Stimulated activated CD8-positive, alpha-beta memory T cell treated with anti-CD3 and anti-CD28 coated beads, Interleukin-12 subunit alpha, Interleukin-12 subunit beta, amount 100 ng/mL, for 24 hours (primary cell): ENCODE measurements around the gene RNF150.
"Not testable (repeated sequence)": the region's sequence is repeated elsewhere in the genome, so short reads cannot be mapped to it uniquely, and the experiment has no call there.

Experiments
- DNase-seq: peaks from one replicate; pipeline ENCODE4 v3.0.0-alpha.2; 2020; ENCODE audit errors: extremely low read depth

The RNF150 gene

GRCh38 chr4:141133146-141133998 is at the start of gene RNF150:
Gene RNF150 (minus strand): TSS chr4:141133469.
- peak; percentile 1 for DNase-seq

GRCh38 chr4:141180991-141181761 is 47.9 kb upstream of the RNF150 start:
- no peak for DNase-seq

GRCh38 chr4:141179474-141180373 is 46.5 kb upstream of the RNF150 start:
- DNase-seq: no peak

GRCh38 chr4:141177171-141177570 is 43.9 kb upstream of the RNF150 start:
- no peak for DNase-seq

GRCh38 chr4:141174457-141174856 is 41.2 kb upstream of the RNF150 start:
- no peak for DNase-seq

GRCh38 chr4:141170671-141171070 is 37.4 kb upstream of the RNF150 start:
- no peak for DNase-seq

- no peak for DNase-seq
Measured at GRCh38 chr4:141169391-141169790, 36.1 kb upstream of the RNF150 start.

- DNase-seq: not testable (repeated sequence)
Measured at GRCh38 chr4:141165001-141165400, 31.7 kb upstream of the RNF150 start.

- DNase-seq: no peak
Measured at GRCh38 chr4:141159027-141159426, 25.8 kb upstream of the RNF150 start.

- no peak for DNase-seq
Measured at GRCh38 chr4:141158219-141158618, 24.9 kb upstream of the RNF150 start.

- no peak for DNase-seq
Measured at GRCh38 chr4:141155586-141155985, 22.3 kb upstream of the RNF150 start.

GRCh38 chr4:141154725-141155124 is 21.5 kb upstream of the RNF150 start:
- no peak for DNase-seq

GRCh38 chr4:141153751-141154510 is 20.7 kb upstream of the RNF150 start:
- no peak for DNase-seq

GRCh38 chr4:141144207-141144606 is 10.9 kb upstream of the RNF150 start:
- DNase-seq: no peak

- no peak for DNase-seq
Measured at GRCh38 chr4:141142423-141142822, 9.2 kb upstream of the RNF150 start.

- no peak for DNase-seq
Measured at GRCh38 chr4:141140391-141141200, 7.3 kb upstream of the RNF150 start.

- no peak for DNase-seq
Measured at GRCh38 chr4:141133999-141134995, 1.0 kb upstream of the RNF150 start.

GRCh38 chr4:141132709-141133145 is 542 bp downstream of the RNF150 start:
- no peak for DNase-seq
